Loucy (cell line): Measurements from ENCODE around the gene E4F1.

Experiments
- CTCF ChIP-seq: fragments of 200-600 bp; sonication (generic); conservative IDR thresholded peaks from 2 replicates; pipeline ENCODE4 v1.5.1; 2014; ENCODE audit warnings: mild to moderate bottlenecking, antibody characterized with exemption, low read length
- EZH2phosphoT487 ChIP-seq: fragments of 200-600 bp; IDR thresholded peaks from 2 replicates; pipeline ENCODE4 v1.6.1; 2018; ENCODE audit warnings: antibody characterized with exemption, mild to moderate bottlenecking, moderate library complexity, borderline replicate concordance

GRCh38 chr16:2190659-2191445 is 32.5 kb upstream of the E4F1 start:
- TF ChIP-seq CTCF (no peak), EZH2phosphoT487 (no peak)
